ENCODE data around the gene CACNA1C.

Gene CACNA1C

DNA sequence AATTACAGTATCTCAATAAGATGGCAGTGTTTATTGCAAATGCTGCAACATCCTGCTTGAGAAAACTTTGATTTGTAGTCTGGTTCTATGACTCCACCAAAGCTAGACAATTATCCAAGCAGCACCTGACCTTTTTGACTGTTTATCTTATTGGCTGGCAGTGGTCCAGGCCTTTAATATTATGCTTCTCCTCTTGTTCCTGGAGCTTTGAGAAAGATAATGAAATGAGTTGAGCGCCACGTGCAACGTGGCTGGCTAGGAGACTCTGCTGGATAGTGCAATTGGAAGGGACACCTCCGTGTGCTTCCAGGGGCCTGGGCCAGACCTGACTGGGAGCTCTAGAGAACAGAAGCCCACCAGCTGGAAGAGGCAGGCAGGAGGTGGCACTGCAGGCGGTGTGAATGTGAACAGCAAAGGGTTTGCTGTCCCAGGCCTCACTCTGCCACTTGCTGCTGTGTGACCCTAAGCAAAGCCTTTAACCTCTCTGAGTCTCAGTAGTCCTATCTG, 349.3 kb downstream of the CACNA1C start:
- FAIRE-seq (no peak), DNase-seq (ENCODE audit: insufficient read length, low spot score) (no peak)
- no peak for TF ChIP-seq TAF1 (IDR thresholded peaks at IDR 0.05; ENCODE audit: low read depth, low read length)
- no peak for TF ChIP-seq POLR2AphosphoS5 (IDR thresholded peaks at IDR 0.05; ENCODE audit: low read depth, low read length)
- TF ChIP-seq PAX5 (IDR thresholded peaks at IDR 0.05; ENCODE audit: insufficient read depth, low read length, severe bottlenecking) = no peak

DNA sequence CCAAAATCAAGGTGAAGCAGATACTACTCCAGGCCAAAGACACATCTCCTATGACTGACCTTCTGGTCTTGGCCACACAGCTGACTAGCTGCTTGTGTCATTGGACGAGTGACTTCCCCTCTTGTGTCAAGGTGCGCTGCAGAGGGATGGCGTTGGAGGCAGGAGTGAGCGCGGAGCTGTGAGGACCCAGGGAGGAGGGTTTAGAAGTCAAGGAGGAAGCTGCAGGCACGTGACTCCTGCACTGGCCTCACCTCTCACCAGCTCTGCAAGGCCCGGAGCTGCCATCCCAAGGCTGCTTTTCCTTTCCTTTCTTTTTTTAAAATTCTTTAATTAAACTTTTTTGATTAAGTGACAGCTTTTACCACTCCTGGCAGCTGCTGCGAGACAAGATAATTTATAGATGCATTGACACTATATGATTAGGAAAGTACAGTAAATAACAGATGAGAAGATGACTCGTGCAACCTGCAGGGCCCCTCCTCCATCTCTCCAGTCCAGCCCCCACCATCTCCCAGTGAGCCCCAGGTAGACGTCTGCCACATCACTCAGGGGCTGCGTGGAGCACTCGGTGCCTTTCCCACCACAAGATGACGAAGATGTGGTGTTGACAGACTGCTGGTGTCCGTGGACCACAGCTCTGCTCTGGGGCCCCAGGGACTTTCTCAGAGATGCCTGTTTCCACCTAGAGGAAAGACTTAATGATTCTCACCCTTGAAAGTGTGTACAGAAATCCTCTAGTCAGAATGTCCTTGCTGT, 350.6 kb downstream of the CACNA1C start:
- TF ChIP-seq PAX5 (IDR thresholded peaks at IDR 0.05; ENCODE audit: insufficient read depth, low read length, severe bottlenecking) = no peak
- TF ChIP-seq TAF1 (IDR thresholded peaks at IDR 0.05; ENCODE audit: low read depth, low read length) = no peak
- no peak for TF ChIP-seq SPI1 (IDR thresholded peaks at IDR 0.05; ENCODE audit: low read depth, low read length)
- TF ChIP-seq POU2F2 (IDR thresholded peaks at IDR 0.05; ENCODE audit: low read depth, low read length) = no peak
- no peak for TF ChIP-seq POLR2AphosphoS5 (IDR thresholded peaks at IDR 0.05; ENCODE audit: low read depth, low read length)
- no peak for TF ChIP-seq POLR2A (IDR thresholded peaks at IDR 0.05; ENCODE audit: low read depth, low read length)
- DNase-seq (ENCODE audit: insufficient read length, low spot score) = no peak
- FAIRE-seq = no peak

DNA sequence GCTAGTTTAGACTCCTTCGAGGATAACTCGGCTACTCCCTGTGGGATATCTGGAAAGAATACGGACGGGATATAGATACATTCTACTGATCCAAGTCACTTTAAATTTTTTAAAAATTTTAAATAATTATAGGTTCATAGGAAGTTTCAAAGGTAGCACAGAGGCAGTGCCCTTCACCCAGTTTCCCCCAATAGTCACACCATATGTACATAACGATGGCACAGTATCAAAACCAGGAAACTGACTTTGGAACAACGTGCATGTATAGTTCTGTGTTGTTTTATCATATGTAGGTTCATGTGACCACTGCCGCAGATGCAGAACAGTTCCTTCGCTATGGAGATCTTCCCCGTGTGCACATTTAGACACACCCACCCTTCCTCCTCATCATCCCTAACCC, 352.3 kb downstream of the CACNA1C start:
- TF ChIP-seq TAF1 (IDR thresholded peaks at IDR 0.05; ENCODE audit: low read depth, low read length) (no peak), SPI1 (IDR thresholded peaks at IDR 0.05; ENCODE audit: low read depth, low read length) (no peak)
- FAIRE-seq (no peak), DNase-seq (ENCODE audit: insufficient read length, low spot score) (no peak)

DNA sequence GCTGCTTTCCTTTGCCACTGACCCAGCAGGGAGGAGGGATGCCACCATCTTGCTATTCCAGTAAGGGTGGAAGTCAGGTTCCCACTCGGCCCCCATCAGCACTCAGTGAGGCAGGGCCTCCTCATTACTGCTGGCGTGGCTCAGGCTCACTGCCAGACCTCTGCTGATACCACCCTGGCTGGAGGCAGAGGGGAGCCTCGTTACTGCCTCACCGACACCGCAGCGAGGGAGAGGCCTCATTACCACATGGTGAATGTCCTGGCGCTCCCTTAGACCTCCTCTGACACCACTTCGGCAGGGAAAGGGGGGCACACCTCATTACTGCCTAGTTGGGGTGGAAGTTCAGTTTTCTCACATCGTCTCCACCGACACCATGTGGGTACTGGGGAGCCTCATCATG, 354.1 kb downstream of the CACNA1C start:
- FAIRE-seq (no peak), DNase-seq (ENCODE audit: insufficient read length, low spot score) (no peak)
- TF ChIP-seq TAF1 (IDR thresholded peaks at IDR 0.05; ENCODE audit: low read depth, low read length) (no peak), SPI1 (IDR thresholded peaks at IDR 0.05; ENCODE audit: low read depth, low read length) (no peak), POU2F2 (IDR thresholded peaks at IDR 0.05; ENCODE audit: low read depth, low read length) (no peak), POLR2AphosphoS5 (IDR thresholded peaks at IDR 0.05; ENCODE audit: low read depth, low read length) (no peak), PAX5 (IDR thresholded peaks at IDR 0.05; ENCODE audit: insufficient read depth, low read length, severe bottlenecking) (no peak), POLR2A (IDR thresholded peaks at IDR 0.05; ENCODE audit: low read depth, low read length) (no peak)

DNA sequence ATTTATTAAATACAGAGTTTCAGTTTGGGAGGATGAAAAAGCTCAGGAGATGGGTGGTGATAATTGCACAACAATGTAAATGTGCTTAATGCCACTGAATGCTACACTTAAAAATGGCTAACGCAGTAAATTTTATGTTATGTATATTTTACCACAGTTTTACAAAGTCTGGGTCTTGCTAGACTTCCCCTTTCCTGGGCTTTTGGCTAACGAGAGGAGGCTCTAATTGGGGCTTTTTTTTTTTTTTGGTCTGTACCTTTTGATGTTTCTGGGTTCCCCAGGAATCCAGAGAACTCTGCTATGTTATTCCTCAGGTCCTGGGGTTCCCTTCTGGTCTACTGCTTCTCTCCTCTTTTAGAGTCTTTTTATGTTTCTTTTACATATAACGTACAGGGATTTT, 355.5 kb downstream of the CACNA1C start:
- TF ChIP-seq SPI1 (IDR thresholded peaks at IDR 0.05; ENCODE audit: low read depth, low read length) = no peak
- TF ChIP-seq POLR2AphosphoS5 (IDR thresholded peaks at IDR 0.05; ENCODE audit: low read depth, low read length) = no peak
- TF ChIP-seq PAX5 (IDR thresholded peaks at IDR 0.05; ENCODE audit: insufficient read depth, low read length, severe bottlenecking) = no peak
- TF ChIP-seq POLR2A (IDR thresholded peaks at IDR 0.05; ENCODE audit: low read depth, low read length) = no peak
- TF ChIP-seq TAF1 (IDR thresholded peaks at IDR 0.05; ENCODE audit: low read depth, low read length) = no peak
- TF ChIP-seq POU2F2 (IDR thresholded peaks at IDR 0.05; ENCODE audit: low read depth, low read length) = no peak
- DNase-seq (ENCODE audit: insufficient read length, low spot score) (no peak), FAIRE-seq (no peak)

DNA sequence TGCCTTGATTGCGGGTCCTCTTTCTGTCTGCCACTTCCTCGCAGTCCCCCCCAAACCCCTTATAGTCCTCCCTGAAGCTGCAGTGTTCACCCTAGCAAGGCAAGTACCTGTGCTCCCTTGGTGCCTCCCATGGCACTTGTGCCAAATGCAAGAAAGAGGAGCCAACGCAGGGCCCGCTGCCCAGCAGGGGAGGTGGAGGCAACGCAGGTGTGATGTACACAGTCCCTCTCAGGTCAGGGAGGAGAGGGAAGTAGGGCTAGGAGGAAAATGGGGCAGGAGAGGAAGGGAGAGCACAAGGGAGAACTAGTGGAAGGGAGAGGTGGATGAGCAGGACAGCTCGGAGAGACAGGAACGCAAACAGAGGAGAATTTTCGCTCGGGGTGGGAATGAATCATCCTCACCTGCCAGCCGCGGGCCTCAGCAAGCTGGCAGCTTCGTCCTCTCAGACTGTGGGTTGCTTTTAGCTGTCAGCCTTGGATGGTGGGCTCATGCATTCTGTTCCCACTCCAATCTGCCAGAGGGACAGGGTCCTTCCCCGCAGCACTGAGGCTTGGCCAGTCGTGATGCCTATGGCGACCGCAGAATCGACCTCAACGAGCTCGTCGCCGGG, 357.0 kb downstream of the CACNA1C start:
- FAIRE-seq = no peak
- DNase-seq (ENCODE audit: insufficient read length, low spot score) = no peak
- TF ChIP-seq SPI1 (IDR thresholded peaks at IDR 0.05; ENCODE audit: low read depth, low read length) (no peak), POU2F2 (IDR thresholded peaks at IDR 0.05; ENCODE audit: low read depth, low read length) (no peak), PAX5 (IDR thresholded peaks at IDR 0.05; ENCODE audit: insufficient read depth, low read length, severe bottlenecking) (no peak)

DNA sequence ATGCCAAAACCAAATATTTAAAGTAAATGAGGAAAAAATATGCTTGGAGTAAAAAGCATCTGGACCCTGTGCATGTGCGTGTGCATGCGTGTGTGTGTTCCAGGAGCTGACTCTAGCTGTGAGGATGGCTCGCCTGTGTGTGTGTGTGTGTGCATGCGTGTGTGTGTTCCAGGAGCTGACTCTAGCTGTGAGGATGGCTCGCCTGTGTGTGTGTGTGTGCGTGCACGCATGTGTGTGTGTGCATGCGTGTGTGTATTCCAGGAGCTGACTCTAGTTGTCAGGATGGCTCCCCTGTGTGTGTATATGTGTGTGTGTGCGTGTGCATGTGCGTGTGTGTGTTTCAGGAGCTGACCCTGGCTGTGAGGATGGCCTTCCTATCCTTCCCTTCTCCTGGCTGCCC, 357.7 kb downstream of the CACNA1C start:
- FAIRE-seq (no peak), DNase-seq (ENCODE audit: insufficient read length, low spot score) (no peak)
- TF ChIP-seq POU2F2 (IDR thresholded peaks at IDR 0.05; ENCODE audit: low read depth, low read length) (no peak), PAX5 (IDR thresholded peaks at IDR 0.05; ENCODE audit: insufficient read depth, low read length, severe bottlenecking) (no peak), TAF1 (IDR thresholded peaks at IDR 0.05; ENCODE audit: low read depth, low read length) (no peak), POLR2A (IDR thresholded peaks at IDR 0.05; ENCODE audit: low read depth, low read length) (no peak), POLR2AphosphoS5 (IDR thresholded peaks at IDR 0.05; ENCODE audit: low read depth, low read length) (no peak), SPI1 (IDR thresholded peaks at IDR 0.05; ENCODE audit: low read depth, low read length) (no peak)

DNA sequence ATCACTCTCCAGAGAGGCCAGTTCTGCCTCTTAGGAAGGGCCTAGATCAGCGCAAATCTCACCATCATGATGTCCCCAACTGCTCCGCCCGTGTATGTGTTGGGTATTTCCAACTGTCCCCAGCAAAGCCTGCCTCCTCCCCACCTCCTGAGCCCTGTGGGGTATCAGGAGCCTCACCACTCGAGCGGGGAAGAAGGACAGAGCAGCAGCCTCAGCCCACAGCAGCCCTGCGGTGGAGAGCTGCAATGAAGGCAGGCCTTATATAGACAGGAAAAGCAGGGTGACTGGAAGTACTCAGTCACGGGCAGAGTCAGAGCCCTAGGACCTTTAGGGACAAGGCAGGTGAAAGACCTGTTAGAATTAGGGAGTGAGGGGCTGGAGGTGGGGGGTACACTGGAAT, 358.2 kb downstream of the CACNA1C start:
- no peak for FAIRE-seq
- TF ChIP-seq POLR2AphosphoS5 (IDR thresholded peaks at IDR 0.05; ENCODE audit: low read depth, low read length) (no peak), PAX5 (IDR thresholded peaks at IDR 0.05; ENCODE audit: insufficient read depth, low read length, severe bottlenecking) (no peak), SPI1 (IDR thresholded peaks at IDR 0.05; ENCODE audit: low read depth, low read length) (no peak), POLR2A (IDR thresholded peaks at IDR 0.05; ENCODE audit: low read depth, low read length) (no peak), TAF1 (IDR thresholded peaks at IDR 0.05; ENCODE audit: low read depth, low read length) (no peak), POU2F2 (IDR thresholded peaks at IDR 0.05; ENCODE audit: low read depth, low read length) (no peak)
- no peak for DNase-seq (ENCODE audit: insufficient read length, low spot score)

DNA sequence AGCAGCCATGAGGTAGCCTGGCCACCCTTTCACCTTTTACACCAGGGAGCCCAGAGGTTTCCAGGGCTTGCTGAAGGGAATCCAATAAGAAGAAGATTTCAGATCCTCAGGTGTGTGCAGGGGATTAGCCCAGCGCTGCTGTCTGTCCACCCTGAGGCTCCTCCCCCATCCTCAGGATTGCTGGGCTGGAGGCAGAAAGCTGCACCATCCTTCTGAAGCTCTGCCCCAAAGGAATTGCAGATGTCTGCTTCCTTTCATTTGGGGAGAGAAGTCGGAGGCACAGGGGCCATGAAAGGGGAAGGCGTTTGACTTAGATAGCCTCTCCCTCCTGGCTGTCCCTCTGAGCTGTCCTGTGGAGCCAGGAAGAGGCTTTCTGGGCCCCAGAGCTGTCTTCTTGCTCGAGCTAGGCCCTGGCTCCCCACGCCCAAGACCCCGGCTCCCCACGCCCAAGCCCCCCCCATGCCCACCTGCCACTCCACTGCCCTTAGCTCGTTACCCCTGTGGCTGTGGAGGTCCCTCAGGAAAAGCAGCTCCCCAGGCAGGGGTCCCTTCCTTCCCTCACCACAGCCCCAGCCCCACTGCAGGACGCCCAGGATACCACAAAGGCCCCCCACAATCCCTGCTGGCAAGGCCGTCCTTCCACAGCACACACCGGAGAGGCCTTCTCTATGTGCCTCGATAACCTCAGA, 359.0 kb downstream of the CACNA1C start:
- TF ChIP-seq POLR2A (IDR thresholded peaks at IDR 0.05; ENCODE audit: low read depth, low read length) (no peak), TAF1 (IDR thresholded peaks at IDR 0.05; ENCODE audit: low read depth, low read length) (no peak), POU2F2 (IDR thresholded peaks at IDR 0.05; ENCODE audit: low read depth, low read length) (no peak), POLR2AphosphoS5 (IDR thresholded peaks at IDR 0.05; ENCODE audit: low read depth, low read length) (no peak), SPI1 (IDR thresholded peaks at IDR 0.05; ENCODE audit: low read depth, low read length) (no peak), PAX5 (IDR thresholded peaks at IDR 0.05; ENCODE audit: insufficient read depth, low read length, severe bottlenecking) (no peak)
- DNase-seq (ENCODE audit: insufficient read length, low spot score) (no peak), FAIRE-seq (no peak)

Data from GM12891 (cell line).